IMR-90 (cell line): Measurements from ENCODE around the gene HOATZ. TPM values are rescaled to one million over a fixed set of nuclear protein-coding genes. Genes with fewer than 3 reads are reported as not detected.

Source experiments
- ATAC-seq: fragments of 200-7000 bp; cut with Tn5 transposase; 2 replicates; pipeline ENCODE4 v1.9.1; 2020; ENCODE audit warnings: low read depth, mild to moderate bottlenecking, moderate library complexity
- BruUV-seq: library from RNA; stranded (reverse); fragments of 400-500 nt; replicated peaks from 2 replicates; lab custom pipeline; 2021; lab: Mats Ljungman, UMichigan
- CTCF ChIA-PET: fragments of 300-600 bp; formaldehyde crosslinking; extraction: SDS; loops from one replicate; lab custom pipeline; 2021; ENCODE audit warnings: antibody characterized with exemption; lab: Yijun Ruan, JAX
- POLR2A ChIA-PET: fragments of 300-600 bp; sonication (Branson Sonifier 250); formaldehyde crosslinking; loops from one replicate; lab custom pipeline; 2022; ENCODE audit warnings: antibody characterized with exemption; ENCODE audit not compliant: unreplicated experiment; lab: Charles Lee
- DNase-seq: peaks from one replicate; pipeline ENCODE4 v3.0.0; 2013
- H2AFZ ChIP-seq: replicated peaks from 2 replicates; pipeline ENCODE3; 2013; ENCODE audit warnings: low read length, mild to moderate bottlenecking; ENCODE audit not compliant: poor library complexity
- H2AK5ac ChIP-seq: 2 replicates; pipeline ENCODE4 v1.6.1; 2013; ENCODE audit warnings: low read depth, low read length, inconsistent platforms
- H2AK9ac ChIP-seq: replicated peaks from 2 replicates; pipeline ENCODE3; 2013; ENCODE audit warnings: mild to moderate bottlenecking, low read depth, low read length, moderate library complexity; ENCODE audit not compliant: poor library complexity
- H2BK120ac ChIP-seq: 2 replicates; pipeline ENCODE4 v1.6.1; 2013; ENCODE audit warnings: low read depth, low read length, inconsistent platforms
- H2BK15ac ChIP-seq: 3 replicates; pipeline ENCODE4 v1.6.1; 2013; ENCODE audit warnings: low read depth, low read length, inconsistent platforms
- H2BK20ac ChIP-seq: 2 replicates; pipeline ENCODE4 v1.6.1; 2013; ENCODE audit warnings: low read depth, mild to moderate bottlenecking, inconsistent platforms, low read length, moderate library complexity
- H2BK5ac ChIP-seq: 2 replicates; pipeline ENCODE4 v1.6.1; 2013; ENCODE audit warnings: mild to moderate bottlenecking, low read depth, low read length, inconsistent platforms; ENCODE audit not compliant: poor library complexity, severe bottlenecking
- H3K14ac ChIP-seq: replicated peaks from 2 replicates; pipeline ENCODE4 v1.6.1; 2013; ENCODE audit warnings: low read depth, low read length, inconsistent platforms
- H3K18ac ChIP-seq: 2 replicates; pipeline ENCODE4 v1.6.1; 2013; ENCODE audit warnings: low read depth, low read length, control low read depth
- H3K23ac ChIP-seq: 2 replicates; pipeline ENCODE4 v1.6.1; 2013; ENCODE audit warnings: low read depth, low read length, inconsistent platforms
- H3K27ac ChIP-seq: 2 replicates; pipeline ENCODE4 v1.5.1; 2013; ENCODE audit warnings: mild to moderate bottlenecking, control low read depth, low read length; ENCODE audit not compliant: insufficient read depth
- H3K27me3 ChIP-seq: 2 replicates; pipeline ENCODE4 v1.6.1; 2013; ENCODE audit warnings: low read length; ENCODE audit not compliant: control insufficient read depth, insufficient read depth
- H3K36me3 ChIP-seq: 2 replicates; pipeline ENCODE4 v1.6.1; 2013; ENCODE audit warnings: low read length, mixed read lengths; ENCODE audit not compliant: control insufficient read depth, insufficient read depth
- H3K4ac ChIP-seq: 2 replicates; pipeline ENCODE4 v1.6.1; 2013; ENCODE audit warnings: low read depth, low read length, inconsistent platforms
- H3K4me1 ChIP-seq: 2 replicates; pipeline ENCODE4 v1.6.1; 2013; ENCODE audit warnings: low read length, mixed read lengths; ENCODE audit not compliant: control insufficient read depth, insufficient read depth
- H3K4me2 ChIP-seq: 2 replicates; pipeline ENCODE4 v1.6.1; 2013; ENCODE audit warnings: low read depth, mild to moderate bottlenecking, control low read depth, low read length, moderate library complexity
- H3K4me3 ChIP-seq: 2 replicates; pipeline ENCODE4 v1.5.1; 2013; ENCODE audit warnings: low read depth, mild to moderate bottlenecking, control low read depth, low read length, moderate library complexity; ENCODE audit not compliant: insufficient read depth
- H3K56ac ChIP-seq: 2 replicates; pipeline ENCODE4 v1.6.1; 2013; ENCODE audit warnings: low read length, inconsistent platforms; ENCODE audit not compliant: insufficient read depth; ENCODE audit errors: extremely low read depth
- H3K79me1 ChIP-seq, 2 experiments: 2 replicates each; pipeline ENCODE4 v1.6.1; 2013; ENCODE audit warnings: low read length in 2 of 2, inconsistent platforms in 1 of 2, low read depth in 1 of 2
- H3K9ac ChIP-seq: 2 replicates; pipeline ENCODE4 v1.6.1; 2013; ENCODE audit warnings: low read depth, low read length, control low read depth
- H3K9me1 ChIP-seq: 2 replicates; pipeline ENCODE4 v1.6.1; 2013; ENCODE audit warnings: low read length, inconsistent platforms; ENCODE audit not compliant: insufficient read depth
- H3K9me3 ChIP-seq: 2 replicates; pipeline ENCODE4 v1.6.1; 2013; ENCODE audit warnings: low read length; ENCODE audit not compliant: control insufficient read depth, insufficient read depth
- H4K20me1 ChIP-seq: 2 replicates; pipeline ENCODE4 v1.6.1; 2013; ENCODE audit warnings: low read length, inconsistent platforms; ENCODE audit not compliant: insufficient read depth
- H4K5ac ChIP-seq: 2 replicates; pipeline ENCODE4 v1.6.1; 2013; ENCODE audit warnings: mild to moderate bottlenecking, low read depth, low read length, control low read depth
- H4K8ac ChIP-seq, 2 experiments: 2 replicates each; pipeline ENCODE4 v1.6.1; 2013; ENCODE audit warnings: low read depth in 2 of 2, low read length in 2 of 2, control low read depth in 1 of 2, inconsistent platforms in 1 of 2
- H4K91ac ChIP-seq: 2 replicates; pipeline ENCODE4 v1.6.1; 2013; ENCODE audit warnings: low read depth, low read length, inconsistent platforms; ENCODE audit not compliant: insufficient read depth
- CEBPB ChIP-seq: IDR thresholded peaks from 2 replicates; pipeline ENCODE4 v1.6.1; 2012; ENCODE audit warnings: low read depth, low read length, improper control_type of control experiment
- CHD1 ChIP-seq: IDR thresholded peaks from 2 replicates; pipeline ENCODE4 v1.6.1; 2012; ENCODE audit warnings: low read depth, low read length, improper control_type of control experiment
- MAFK ChIP-seq: IDR thresholded peaks from 2 replicates; pipeline ENCODE4 v1.6.1; 2012; ENCODE audit warnings: low read depth, low read length, improper control_type of control experiment
- POLR2A ChIP-seq: IDR thresholded peaks from 2 replicates; pipeline ENCODE4 v1.6.1; 2012; ENCODE audit warnings: mild to moderate bottlenecking, low read depth, low read length
- RAD21 ChIP-seq: IDR thresholded peaks from 2 replicates; pipeline ENCODE4 v1.6.1; 2012; ENCODE audit warnings: low read length, improper control_type of control experiment
- WGBS, 2 experiments: methylation state at CpG; one replicate each; pipeline versions ENCODE4 v1.1.5 to v1.1.7; 2013; ENCODE audit warnings: missing lambda C conversion rate in 2 of 2; ENCODE audit not compliant: insufficient read length in 1 of 2; ENCODE audit errors: extremely low coverage in 2 of 2; 5-methylcytosine and 5-hydroxymethylcytosine counted together
- dilution Hi-C: fragments of 300-500 bp; cut with HindIII; formaldehyde crosslinking; loops from one replicate; pipeline ENCODE4 v1.14.3; 2018; ENCODE audit warnings: low sequenced_read_pairs; ENCODE audit not compliant: unreplicated experiment
- in situ Hi-C: fragments of 300-500 bp; cut with MboI; formaldehyde crosslinking; loops from 3 replicates; pipeline ENCODE4 v1.14.3; 2019; ENCODE audit warnings: low sequenced_read_pairs, inconsistent platforms, mixed read lengths
- intact Hi-C: fragments of 100-400 bp; cut with micrococcal nuclease; formaldehyde crosslinking; loops from 2 replicates; pipeline ENCODE4 v1.10.0; 2022
- polyA plus RNA-seq, 3 experiments: library from polyadenylated mRNA; depleted of rRNA; stranded (reverse); fragments of >200 nt; gene quantifications; 2 replicates each; pipeline ENCODE4 v1.2.3, GENCODE V29; 2012; ENCODE audit warnings: low replicate concordance in 1 of 3
- total RNA-seq: library from RNA; depleted of rRNA; stranded (reverse); fragments of >200 nt; gene quantifications from 2 replicates; pipeline ENCODE4 v1.2.3, GENCODE V29; 2012

HOATZ gene
- total and polyA plus RNA-seq, 2 of the 4 experiments (the other 2 are of a cell fraction) = not detected

DNA sequence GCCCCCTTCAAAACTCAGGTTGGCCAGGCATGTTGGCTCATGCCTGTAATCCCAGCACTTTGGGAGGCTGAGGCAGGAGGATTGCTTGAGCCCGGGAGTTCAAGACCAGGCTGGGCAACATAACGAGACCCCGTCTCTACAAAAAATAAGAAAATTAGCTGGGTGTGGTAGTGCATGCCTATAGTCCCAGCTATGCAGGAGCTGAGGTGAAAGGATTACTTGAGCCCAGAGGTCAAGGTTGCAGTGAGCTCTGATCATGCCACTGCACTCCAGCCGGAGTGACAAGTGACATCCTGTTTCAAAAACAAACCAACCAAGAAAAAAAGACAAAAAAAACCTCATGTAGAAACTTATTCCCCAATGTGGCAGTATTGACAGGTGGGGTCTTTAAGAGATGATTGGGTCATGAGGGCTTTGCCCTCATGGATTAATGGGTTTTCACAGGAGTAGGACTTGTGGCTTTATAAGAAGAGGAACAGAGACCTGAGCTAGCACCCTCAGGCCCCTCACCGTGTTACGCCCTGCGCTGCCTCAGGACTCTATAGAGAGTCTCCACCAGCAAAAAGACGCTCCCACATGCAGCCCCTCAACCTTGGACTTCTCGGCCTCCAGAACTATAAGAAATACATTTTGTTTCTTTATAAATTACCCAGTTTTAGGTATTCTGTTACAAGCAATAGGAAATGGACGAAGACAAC, 48.3 kb downstream of the HOATZ start:
- H3K4me3 ChIP-seq = no peak overlapping the region
- peak overlapping the region; percentile 68 for H4K91ac ChIP-seq
- peak overlapping the region; percentile 63; the same call in 1 of the 2 replicates for H3K18ac ChIP-seq
- H4K8ac ChIP-seq = peak overlapping the region; percentile 33 to 46
- BruUV-seq = no TSS peak
- no peak overlapping the region for H2AK9ac ChIP-seq
- peaks cover 15% of the 10 kb centered on the region for H3K9me1 ChIP-seq
- H3K4me2 ChIP-seq = no peak overlapping the region
- H3K9ac ChIP-seq = peak overlapping the region; percentile 19; the same call in 1 of the 2 replicates
- peak overlapping the region; percentile 94 for H2BK120ac ChIP-seq
- DNase-seq (no peak), ATAC-seq (no peak)
- 0 out of 2 replicates have a peak, but pooled peaks cover 3% of the 10 kb centered on the region for H4K20me1 ChIP-seq
- WGBS, 2 experiments = no CpG with 5 or more reads among the region's 10 CpGs
- TF ChIP-seq MAFK = no peak
- no peak for TF ChIP-seq CHD1
- TF ChIP-seq CEBPB = no peak
- TF ChIP-seq POLR2A = no peak
- TF ChIP-seq RAD21 = no peak
- H3K4ac ChIP-seq = peak overlapping the region; percentile 62
- no peaks in the 10 kb centered on the region for H3K27me3 ChIP-seq
- intact Hi-C loops (no loop called here), dilution Hi-C loops (no loop called here), in situ Hi-C loops (no loop called here)
- 0 out of 2 replicates have a peak overlapping the region, but pooled peaks have one; percentile 15 for H4K5ac ChIP-seq
- ChIA-PET CTCF (interaction anchor here (1.4 kb wide), 1 partner anchor 279 kb away, joined by 3 read pairs; no protein-coding TSS in a partner anchor), POLR2A (no interaction called here)
- H3K4me1 ChIP-seq = peaks cover 28% of the 10 kb centered on the region
- H3K23ac ChIP-seq = peak overlapping the region; percentile 67; the same call in 1 of the 2 replicates
- H2AFZ ChIP-seq = no peak overlapping the region
- H2BK15ac ChIP-seq = peak overlapping the region; percentile 50; the same call in 1 of the 3 replicates
- peak overlapping the region; percentile 52; the same call in 1 of the 2 replicates for H3K56ac ChIP-seq
- H3K79me1 ChIP-seq = peaks cover 6 to 26% of the 10 kb centered on the region in 2 experiments
- peak overlapping the region; percentile 98 for H2BK5ac ChIP-seq
- no peaks in the 10 kb centered on the region for H3K9me3 ChIP-seq
- peak overlapping the region; percentile 78 for H2BK20ac ChIP-seq
- peak overlapping the region; percentile 54; the same call in 1 of the 2 replicates for H2AK5ac ChIP-seq
- peak overlapping the region; percentile 66 for H3K27ac ChIP-seq
- H3K14ac ChIP-seq = peak overlapping the region; percentile 88
- peaks cover 26% of the 10 kb centered on the region for H3K36me3 ChIP-seq
